ENCODE results near the gene EPB41.

DNA sequence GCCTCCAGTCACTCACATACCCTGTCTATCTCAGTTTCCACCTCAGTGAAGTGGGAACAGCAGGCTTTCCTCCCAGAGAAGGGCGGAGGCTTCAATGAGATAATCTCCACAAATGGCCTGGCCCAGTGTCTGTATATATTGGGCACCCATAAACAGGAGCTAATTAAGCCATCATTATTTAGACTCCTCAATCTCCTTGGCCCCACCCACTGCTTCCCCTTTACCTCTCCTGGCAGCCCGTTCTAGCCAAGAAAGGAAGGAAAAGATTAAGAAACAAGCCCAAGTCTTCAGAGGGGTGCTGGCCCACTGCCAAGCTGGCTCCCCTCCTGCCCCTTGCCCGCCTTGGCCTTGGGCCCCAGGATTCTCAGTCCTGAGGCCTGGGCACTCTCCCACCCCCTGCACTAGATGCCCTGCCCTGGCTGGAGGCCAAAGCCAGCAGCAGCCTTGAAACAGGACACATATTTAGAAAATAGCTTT, 15.9 kb upstream of the EPB41 start:
- TF ChIP-seq RAD21 (conservative IDR thresholded peaks at IDR 0.05 in 1 of 2, IDR thresholded peaks at IDR 0.05 in 1 of 2), result no peak
- TF ChIP-seq BHLHE40 (IDR thresholded peaks at IDR 0.05; ENCODE audit: low read depth, low read length), result no peak
- TF ChIP-seq, protein P1, sequence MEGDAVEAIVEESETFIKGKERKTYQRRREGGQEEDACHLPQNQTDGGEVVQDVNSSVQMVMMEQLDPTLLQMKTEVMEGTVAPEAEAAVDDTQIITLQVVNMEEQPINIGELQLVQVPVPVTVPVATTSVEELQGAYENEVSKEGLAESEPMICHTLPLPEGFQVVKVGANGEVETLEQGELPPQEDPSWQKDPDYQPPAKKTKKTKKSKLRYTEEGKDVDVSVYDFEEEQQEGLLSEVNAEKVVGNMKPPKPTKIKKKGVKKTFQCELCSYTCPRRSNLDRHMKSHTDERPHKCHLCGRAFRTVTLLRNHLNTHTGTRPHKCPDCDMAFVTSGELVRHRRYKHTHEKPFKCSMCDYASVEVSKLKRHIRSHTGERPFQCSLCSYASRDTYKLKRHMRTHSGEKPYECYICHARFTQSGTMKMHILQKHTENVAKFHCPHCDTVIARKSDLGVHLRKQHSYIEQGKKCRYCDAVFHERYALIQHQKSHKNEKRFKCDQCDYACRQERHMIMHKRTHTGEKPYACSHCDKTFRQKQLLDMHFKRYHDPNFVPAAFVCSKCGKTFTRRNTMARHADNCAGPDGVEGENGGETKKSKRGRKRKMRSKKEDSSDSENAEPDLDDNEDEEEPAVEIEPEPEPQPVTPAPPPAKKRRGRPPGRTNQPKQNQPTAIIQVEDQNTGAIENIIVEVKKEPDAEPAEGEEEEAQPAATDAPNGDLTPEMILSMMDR (IDR thresholded peaks at IDR 0.05), result no peak
- TF ChIP-seq POLR2AphosphoS2 (conservative IDR thresholded peaks at IDR 0.05; ENCODE audit: low read length), result no peak
- no peak for TF ChIP-seq TFCP2L1 (CRISPR knock-in tag; IDR thresholded peaks at IDR 0.05)
- TF ChIP-seq FOSB (CRISPR knock-in tag; IDR thresholded peaks at IDR 0.05), result no peak
- TF ChIP-seq POLR2A (IDR thresholded peaks at IDR 0.05; ENCODE audit: low read length), result no peak
- TF ChIP-seq MAZ (IDR thresholded peaks at IDR 0.05; ENCODE audit: borderline replicate concordance, low read depth, low read length), result no peak
- TF ChIP-seq SMC3 (IDR thresholded peaks at IDR 0.05), result no peak

All from A549 (cell line).